Measurements from ENCODE around the gene FBXO47. TPM values are rescaled to one million over a fixed set of nuclear protein-coding genes. Genes with fewer than 3 reads are reported as not detected.
"Not testable (repeated sequence)": the region's sequence is repeated elsewhere in the genome, so short reads cannot be mapped to it uniquely, and the experiment has no call there.

FBXO47 gene
- total RNA-seq, 1 donor from 2014 or later, result not detected

GRCh38 chr17:38939987-38940386, 27.2 kb downstream of the FBXO47 start:
- Histone ChIP-seq H3K9me3 (no peaks in the 10 kb centered on the region), H3K36me3 (no peaks in the 10 kb centered on the region), H3K4me1 (no peaks in the 10 kb centered on the region), H3K4me3 (no peak overlapping the region), H3K27me3 (ENCODE audit: low read depth) (no peaks in the 10 kb centered on the region), H3K27ac (no peak overlapping the region)
- DNase-seq, result no peak
- intact Hi-C loops (cut with DNase I), result no loop called here
- TF ChIP-seq, protein P1, sequence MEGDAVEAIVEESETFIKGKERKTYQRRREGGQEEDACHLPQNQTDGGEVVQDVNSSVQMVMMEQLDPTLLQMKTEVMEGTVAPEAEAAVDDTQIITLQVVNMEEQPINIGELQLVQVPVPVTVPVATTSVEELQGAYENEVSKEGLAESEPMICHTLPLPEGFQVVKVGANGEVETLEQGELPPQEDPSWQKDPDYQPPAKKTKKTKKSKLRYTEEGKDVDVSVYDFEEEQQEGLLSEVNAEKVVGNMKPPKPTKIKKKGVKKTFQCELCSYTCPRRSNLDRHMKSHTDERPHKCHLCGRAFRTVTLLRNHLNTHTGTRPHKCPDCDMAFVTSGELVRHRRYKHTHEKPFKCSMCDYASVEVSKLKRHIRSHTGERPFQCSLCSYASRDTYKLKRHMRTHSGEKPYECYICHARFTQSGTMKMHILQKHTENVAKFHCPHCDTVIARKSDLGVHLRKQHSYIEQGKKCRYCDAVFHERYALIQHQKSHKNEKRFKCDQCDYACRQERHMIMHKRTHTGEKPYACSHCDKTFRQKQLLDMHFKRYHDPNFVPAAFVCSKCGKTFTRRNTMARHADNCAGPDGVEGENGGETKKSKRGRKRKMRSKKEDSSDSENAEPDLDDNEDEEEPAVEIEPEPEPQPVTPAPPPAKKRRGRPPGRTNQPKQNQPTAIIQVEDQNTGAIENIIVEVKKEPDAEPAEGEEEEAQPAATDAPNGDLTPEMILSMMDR (IDR thresholded peaks at IDR 0.05), result no peak
- ATAC-seq, result no peak

DNA sequence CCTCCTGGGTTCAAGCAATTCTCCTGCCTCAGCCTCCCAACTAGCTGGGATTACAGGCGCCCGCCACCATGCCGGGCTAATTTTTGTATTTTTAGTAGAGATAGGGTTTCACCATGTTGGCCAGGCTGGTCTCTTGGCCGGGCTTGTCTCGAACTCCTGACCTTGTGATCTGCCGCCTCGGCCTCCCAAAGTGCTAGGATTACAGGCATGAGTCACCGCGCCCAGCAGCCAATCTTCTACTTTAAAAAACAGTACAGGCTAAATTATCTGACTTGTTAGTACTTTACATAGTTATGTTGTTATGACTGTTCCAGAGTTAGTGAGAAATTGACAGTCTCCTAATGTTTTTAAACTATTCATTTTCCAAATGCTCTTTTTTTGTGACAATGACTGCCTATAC, 33.2 kb downstream of the FBXO47 start:
- H3K27me3 ChIP-seq (ENCODE audit: low read depth); H3K36me3 ChIP-seq; H3K4me1 ChIP-seq; H3K4me3 ChIP-seq; H3K9me3 ChIP-seq; DNase-seq; ATAC-seq; intact Hi-C loops (cut with DNase I); H3K27ac ChIP-seq: not testable (repeated sequence)

GRCh38 chr17:38930782-38931181, 36.4 kb downstream of the FBXO47 start:
- DNase-seq; H3K9me3 ChIP-seq; H3K27me3 ChIP-seq (ENCODE audit: low read depth); ATAC-seq; H3K36me3 ChIP-seq; intact Hi-C loops (cut with DNase I); H3K27ac ChIP-seq; H3K4me3 ChIP-seq; H3K4me1 ChIP-seq: not testable (repeated sequence)

DNA sequence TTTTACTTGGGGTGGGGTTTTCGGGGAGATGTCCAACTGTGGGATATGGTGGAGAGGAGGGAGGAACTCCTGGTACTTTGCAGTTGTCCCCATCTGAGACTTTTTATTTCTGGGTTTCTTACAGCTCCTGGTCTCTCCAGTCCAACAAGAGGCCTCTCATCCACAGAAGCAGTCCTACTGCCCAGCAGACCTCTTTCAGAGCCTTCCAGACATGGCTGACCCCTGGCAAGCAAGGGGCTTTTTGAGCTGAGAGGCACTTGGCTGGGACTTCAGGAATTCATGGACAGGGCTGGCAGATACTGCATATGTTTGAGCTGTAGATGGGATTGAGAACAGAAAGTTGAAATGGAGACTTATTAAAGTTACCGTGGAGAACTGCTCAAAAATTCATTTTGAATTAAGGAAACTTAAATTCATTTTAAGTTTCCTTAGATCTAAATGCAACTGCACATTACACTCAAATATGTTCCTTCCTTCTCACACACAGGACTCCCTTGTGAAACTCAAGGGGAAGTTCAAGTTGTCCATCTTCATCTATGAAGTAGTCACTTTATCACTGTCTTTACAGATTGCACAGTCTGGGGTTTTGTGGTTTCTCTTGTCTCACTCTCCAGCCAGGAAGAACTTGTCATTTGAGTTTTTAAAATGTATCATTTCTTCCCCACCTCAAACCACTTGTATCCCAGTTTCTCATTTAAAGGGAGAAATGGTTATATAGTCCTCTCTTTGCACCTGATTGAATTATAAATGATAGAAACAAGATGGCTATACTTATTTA, 40.7 kb downstream of the FBXO47 start:
- Histone ChIP-seq H3K4me3 (no peak overlapping the region), H3K36me3 (no peaks in the 10 kb centered on the region), H3K27me3 (ENCODE audit: low read depth) (no peaks in the 10 kb centered on the region), H3K9me3 (no peaks in the 10 kb centered on the region), H3K27ac (peak overlapping the region; percentile 41), H3K4me1 (peaks cover 31% of the 10 kb centered on the region)
- intact Hi-C loops (cut with DNase I), result no loop called here
- TF ChIP-seq, protein P1 (IDR thresholded peaks at IDR 0.05), result no peak
- DNase-seq, result no peak
- peak; percentile 60 to 73 for ATAC-seq

DNA sequence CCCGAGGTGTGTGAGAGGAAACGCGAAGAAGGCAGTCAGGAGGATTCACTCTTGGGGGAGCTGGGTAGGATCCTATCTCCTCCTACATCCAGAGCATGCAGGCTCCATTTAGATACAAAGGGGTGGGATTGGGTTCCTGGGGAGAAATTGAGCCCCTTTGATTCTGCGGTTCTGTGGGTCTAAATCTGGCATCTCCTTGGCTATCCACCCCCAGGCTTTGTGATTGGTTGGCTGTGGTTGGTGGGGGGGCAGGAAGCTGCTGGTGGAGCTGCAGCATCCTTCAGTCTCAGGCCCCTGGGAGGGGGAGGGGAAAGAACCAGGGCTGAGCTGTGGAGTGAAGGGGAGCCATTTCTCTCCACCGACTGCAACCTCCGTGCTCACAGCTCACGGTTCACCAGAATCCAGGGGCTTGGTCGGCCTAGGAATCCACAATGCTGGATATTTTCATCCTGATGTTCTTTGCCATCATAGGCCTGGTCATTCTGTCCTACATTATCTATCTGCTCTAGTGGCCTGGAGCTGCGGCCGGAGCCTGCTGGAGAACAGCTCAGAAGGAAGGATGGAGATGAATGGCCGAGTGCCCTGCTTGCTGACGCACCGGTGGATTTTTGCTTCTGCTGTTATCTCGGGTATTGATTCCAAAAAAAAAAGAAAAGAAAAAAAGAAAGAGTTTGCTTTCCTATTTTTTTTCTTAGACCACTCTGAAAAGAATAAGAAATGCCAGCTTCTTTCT, 41.8 kb downstream of the FBXO47 start, which contains the start of gene LASP1NB:
TSS of gene LASP1NB (plus strand) at position 352 of the 733 bp plus-strand sequence.
- DNase-seq (no peak), ATAC-seq (no peak)
- intact Hi-C loops (cut with DNase I), result no loop called here
- no peaks in the 10 kb centered on the region for H3K9me3 ChIP-seq
- H3K27me3 ChIP-seq (ENCODE audit: low read depth), result no peaks in the 10 kb centered on the region
- peaks cover 3% of the 10 kb centered on the region for H3K36me3 ChIP-seq
- TF ChIP-seq, protein P1 (IDR thresholded peaks at IDR 0.05), result no peak
- H3K27ac ChIP-seq, result peak within 1 kb of the TSS; percentile 41
- peaks cover 31% of the 10 kb centered on the region for H3K4me1 ChIP-seq
- no peak within 1 kb of the TSS for H3K4me3 ChIP-seq

- no peak for DNase-seq
- intact Hi-C loops (cut with DNase I), result no loop called here
- peak; percentile 5 to 44 for ATAC-seq
- H3K36me3 ChIP-seq, result peaks cover 30% of the 10 kb centered on the region
- peaks cover 31% of the 10 kb centered on the region for H3K4me1 ChIP-seq
- H3K4me3 ChIP-seq, result no peak overlapping the region
- H3K27me3 ChIP-seq (ENCODE audit: low read depth), result no peaks in the 10 kb centered on the region
- TF ChIP-seq, protein P1 (IDR thresholded peaks at IDR 0.05), result peak; percentile 10
- H3K27ac ChIP-seq, result no peak overlapping the region
- no peaks in the 10 kb centered on the region for H3K9me3 ChIP-seq
Observed at GRCh38 chr17:38922538-38923297, 44.5 kb downstream of the FBXO47 start.
